Activated CD8-positive, alpha-beta memory T cell treated with anti-CD3 and anti-CD28 coated beads, Interleukin-2, amount 50 U/mL, for 48 hours (primary cell): ENCODE data around the gene SIDT2.

Experiments used
- DNase-seq: peaks from one replicate; pipeline ENCODE4 v3.0.0-alpha.2; 2020

SIDT2 gene

DNA sequence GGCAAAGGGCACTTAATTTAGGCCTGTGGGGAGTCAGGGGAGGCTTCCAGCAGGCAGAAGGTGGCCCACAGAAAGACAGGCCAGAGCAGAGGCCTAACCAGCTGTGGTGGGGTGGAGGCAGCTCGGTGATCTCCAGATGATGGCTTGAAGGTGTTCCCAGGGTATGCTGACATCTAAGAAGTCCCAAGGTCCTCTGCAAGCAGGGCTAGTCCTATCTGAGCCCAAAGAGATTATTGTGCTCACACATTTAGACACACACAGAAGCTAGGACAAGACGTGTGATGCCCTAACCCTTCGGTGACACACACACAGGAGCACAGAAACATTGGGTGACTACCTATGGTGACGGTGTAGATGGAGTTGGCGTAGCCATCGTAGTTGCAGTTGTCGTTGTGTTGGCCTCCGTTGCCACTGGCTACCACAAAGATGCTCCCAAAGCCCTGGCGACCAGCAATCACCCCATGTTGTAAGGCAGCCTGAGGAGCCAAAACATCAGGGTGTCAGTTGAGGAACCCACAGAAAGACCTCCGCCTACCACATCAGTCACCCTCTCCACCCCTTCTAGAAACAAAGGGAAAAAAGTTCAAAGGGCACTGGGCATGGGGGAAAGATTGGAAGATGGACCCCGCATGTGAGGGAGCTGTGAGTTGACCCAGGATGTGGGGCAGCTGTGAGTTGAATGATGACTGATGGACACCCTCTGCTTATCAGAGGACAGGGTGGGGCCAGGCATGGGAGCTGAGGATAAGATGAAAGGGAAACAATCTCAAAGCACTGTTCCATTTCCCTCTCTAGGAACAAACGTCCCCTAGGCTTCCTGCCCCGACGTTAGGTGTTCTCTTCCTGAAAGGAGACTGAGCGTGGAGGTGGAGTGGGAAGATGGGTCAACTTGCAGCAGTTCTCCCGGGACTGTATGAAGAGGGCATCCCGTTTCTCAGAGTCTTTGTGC lies 45.5 kb downstream of the SIDT2 start:
- peak; percentile 39 for DNase-seq

DNA sequence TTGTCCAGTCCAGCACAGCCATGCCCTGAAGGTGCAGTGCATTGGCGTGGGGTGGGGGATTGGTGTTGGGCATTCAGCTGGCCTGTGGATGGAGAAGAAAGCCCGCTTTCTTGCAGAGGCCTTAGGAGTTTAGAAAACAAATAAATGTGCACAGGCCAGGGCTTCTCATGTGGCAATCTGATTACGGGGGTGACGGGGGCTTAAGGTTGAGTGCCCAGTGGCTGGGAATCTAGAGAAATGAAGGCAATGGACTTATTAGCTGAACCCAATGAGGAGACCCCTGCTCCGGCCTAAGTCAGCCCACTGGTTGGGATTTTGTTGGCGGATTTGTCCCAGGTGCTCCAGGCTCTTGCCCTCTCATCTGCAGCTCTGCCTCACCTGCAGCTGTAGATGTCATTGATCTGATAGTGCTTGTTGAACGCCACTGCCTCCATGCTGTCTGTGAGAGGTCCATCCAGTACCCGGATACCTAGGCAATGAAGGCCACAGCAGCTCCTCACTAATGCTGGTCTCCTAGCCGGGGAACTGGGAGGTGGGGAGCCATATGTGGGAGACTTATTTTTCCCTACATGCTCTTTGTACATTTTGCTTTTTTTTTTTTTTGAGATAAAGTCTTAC lies 47.1 kb downstream of the SIDT2 start:
- DNase-seq: peak; percentile 44

DNA sequence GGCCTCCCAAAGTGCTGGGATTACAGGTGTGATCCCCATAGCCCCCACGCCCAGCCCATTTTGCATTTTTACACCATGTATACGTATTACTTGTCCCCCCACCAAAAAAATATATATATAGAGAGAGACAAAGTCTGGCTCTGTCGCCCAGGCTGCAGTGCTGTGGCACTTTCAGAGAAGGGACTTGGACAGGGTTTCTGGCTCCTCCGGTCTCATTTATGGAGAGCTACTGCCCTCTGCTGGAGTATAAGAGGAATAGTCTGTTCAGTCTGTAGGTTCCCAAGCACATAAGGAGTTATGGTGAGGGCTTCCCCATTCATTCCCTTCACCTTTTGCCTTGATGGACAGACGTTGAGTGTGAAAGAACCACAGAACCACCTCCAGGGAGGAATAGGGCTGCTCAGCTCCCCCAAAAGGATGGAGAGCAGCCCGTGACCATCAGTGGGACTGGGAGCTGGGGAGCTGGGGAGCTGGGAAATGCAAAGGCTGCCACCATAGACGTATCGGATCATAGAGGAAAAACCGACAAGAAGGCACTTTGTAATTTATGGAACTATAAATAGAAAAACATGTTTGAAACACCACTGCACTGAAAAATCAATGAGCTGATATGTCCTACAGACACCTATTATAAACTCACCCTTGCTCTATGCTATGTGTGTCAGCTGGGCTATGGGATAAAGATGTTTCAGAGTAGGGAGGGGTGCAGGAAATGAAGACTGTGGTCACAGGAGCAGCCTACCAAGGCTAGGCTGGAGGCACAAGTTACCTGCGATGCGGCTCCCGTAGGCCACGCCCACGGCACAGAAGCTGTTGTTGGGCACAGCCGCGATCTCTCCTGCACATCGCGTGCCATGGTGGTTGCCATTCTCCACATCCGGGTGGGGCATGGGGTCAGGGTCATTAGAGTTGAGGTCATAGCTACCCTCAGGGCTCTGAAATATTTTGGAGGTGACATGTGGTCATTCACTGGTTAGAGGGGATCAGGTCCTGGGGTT lies 48.1 kb downstream of the SIDT2 start:
- peak; percentile 59 for DNase-seq

DNA sequence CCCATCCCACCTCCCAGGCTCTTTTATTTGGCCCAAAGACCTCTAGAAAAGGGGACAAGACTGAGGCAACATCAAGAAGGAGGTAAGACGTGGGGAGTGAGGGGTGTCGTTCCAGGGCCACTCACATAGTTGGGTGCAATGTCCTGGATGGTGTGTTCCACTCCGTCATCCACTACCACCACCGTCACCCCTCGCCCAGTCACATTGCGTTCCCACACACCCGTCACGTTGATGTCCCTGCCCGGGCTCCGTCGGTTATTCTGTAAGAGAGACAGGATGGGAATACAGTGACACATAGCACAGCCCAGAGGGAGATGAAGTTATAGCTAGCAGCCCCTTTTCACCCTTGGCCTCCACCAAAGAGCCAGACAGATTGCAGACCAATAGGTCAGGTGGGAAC lies 49.5 kb downstream of the SIDT2 start:
- peak; percentile 47 for DNase-seq

DNA sequence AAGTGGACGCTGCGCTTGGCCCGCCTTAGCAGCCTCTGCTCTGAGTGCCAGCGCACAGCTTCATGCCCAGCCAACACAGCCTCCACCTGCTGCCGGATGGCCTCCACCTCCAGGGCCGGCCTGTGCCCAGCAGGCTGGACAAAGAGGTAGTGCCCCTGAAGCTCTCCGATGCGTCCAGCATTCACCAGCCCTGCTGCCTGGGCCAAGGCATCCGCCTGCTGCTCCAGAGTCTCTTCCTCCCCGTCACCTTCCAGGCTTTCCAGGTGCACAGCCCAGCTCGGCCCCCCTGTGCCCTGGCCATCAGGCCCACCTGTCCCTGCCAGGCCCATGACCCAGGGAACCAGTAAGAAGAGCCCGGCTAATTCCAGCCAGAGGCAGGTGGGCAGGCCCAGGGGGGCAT lies 50.9 kb downstream of the SIDT2 start:
- peak; percentile 54 for DNase-seq

DNA sequence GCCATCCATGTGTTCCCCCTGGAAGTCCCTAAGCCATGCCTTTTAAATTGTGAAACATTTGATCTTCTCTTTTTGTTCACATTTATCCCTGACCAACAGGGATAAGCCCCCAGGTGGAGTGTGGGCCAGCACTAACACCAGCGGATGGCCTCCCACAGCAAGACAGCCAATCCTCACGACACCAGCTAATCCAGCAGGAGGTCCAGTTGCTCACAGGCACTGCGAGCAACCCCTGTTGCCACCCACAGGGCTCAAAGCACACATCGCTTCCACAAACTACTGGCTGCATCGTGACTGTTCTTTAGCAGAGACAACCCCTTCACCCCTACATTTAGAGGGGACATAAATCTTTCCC lies 51.4 kb downstream of the SIDT2 start:
- peak; percentile 63 for DNase-seq

DNA sequence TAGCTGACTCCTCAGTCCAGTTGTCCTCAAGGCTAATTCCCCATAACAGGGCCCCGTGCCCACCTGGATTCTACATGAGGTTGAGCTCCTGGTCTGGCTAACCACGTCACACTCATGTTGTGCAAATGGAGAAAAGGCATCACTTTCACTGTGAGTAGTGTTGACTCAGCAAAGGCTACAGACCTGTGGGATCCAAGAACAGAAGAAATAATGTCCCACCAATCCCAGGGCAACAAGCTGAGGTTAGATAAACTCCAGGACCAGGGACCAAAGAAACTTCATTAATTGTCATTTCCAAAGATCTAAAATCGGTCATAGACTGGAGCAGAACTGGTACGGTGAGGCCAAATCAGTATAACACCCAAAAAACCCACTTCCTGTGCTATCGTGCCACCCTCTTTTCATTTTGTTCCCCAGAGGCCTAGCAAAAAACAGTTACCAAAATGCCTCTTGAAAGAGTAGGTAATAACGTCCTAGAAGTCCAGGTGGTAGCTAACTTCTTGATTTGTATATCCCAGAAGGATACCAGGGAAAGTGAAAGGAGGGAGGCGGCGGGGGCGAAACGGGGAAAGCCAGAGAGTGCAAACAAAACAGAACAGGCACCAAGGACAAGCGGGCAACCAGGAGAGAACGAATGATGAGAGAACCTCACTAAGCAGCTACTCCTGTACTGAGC lies 51.9 kb downstream of the SIDT2 start:
- DNase-seq: peak; percentile 72

DNA sequence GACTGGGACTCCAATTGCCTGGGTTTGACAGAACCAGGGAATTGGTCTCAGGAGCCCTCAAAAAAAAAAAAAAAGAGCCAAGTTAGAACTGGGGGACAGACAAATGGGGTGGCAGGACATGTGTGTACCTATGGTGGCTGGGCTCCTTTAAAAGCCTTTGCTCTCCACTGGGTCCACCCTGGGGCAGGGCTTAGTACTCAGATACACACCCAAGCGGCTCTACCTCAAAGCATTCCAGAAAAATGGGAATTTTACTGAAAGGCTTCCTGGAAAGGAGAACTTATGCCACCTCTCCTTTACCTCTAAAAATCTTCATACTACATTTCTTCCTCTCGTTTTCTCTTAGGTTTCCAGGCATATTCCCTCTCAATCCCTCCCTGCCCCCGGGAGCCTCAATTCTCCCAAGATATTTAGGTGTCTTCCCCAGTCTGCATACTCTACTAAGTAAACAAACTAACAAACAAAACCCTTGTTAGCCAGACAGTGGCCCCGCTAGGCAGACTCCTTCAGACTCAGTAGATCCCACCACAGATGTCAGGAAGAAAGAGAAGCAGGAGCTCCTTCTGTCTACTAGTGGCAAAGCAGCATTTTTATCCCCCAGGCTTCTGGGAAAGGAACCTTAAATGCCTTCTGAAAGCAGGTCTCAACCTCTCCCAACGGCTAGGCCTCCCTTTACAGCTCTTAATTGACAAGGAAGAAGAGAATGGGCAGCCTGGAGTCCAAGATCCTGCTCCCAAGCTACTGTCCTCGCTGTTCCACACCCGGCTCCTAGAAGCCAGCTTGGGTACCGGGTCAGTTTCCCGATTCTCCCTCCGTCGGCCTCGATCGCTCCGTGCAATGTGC lies 52.7 kb downstream of the SIDT2 start:
- no peak for DNase-seq

DNA sequence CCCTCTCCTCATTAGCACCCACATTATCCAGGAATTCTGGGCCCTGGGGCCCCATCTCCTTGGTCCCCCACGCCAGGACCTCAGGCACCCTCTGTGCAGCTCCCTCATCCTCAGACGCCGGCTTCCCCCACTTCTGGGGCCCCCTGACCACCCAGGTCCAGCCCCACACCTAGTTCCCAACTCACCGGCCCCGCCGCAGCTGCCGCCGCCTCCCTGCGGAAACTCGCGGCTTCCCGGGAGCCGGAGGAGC lies 53.2 kb downstream of the SIDT2 start, which contains the start of gene PCSK7:
TSS of gene PCSK7 (minus strand) at position 232 of the 250 bp plus-strand sequence. CDS start 2,229 bp downstream, outside the sequence.
- DNase-seq: no peak

DNA sequence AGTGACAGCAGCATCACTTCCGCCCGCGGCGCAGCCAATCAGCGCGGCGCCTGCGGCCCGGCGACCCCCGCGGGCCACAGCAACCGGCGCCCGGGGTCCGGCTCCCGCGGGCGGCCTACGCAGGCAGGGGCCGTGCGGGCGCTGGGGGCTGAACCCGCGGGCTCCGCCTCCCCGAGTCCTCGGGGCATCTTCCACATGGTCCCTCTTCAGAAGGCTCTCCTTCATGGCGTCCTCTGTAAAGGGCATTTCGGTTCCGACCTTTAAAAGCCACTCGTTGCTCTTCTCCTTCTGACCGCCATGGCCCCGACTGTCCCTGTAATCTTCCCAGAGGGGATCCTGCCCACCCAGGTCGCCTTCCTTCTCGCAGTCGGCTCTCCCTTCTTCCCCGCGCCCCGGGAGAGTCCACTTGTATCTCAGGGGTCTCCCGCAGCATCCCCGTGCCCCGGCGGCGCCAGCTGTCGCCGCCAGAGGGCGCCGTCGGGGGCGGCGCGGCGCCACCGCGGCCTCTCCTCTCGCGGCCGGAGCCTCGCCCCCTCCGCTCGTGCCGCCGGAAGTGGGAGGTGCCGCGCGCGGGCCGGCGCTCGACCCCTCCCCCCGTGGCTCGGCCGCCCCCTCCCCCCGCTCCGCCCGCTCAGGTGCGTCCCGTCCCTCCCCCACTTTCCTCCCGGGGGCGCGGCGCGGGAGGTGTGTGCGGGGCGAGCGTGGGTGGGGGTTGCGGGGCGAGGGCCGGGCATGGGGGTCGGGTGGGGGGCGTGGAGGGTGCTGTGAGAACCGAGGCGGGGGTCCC lies 53.7 kb downstream of the SIDT2 start, which contains the start of gene RNF214:
TSS of gene RNF214 (plus strand) at position 580 of the 787 bp plus-strand sequence. CDS start 1,602 bp downstream, outside the sequence.
- peak; percentile 89 for DNase-seq

DNA sequence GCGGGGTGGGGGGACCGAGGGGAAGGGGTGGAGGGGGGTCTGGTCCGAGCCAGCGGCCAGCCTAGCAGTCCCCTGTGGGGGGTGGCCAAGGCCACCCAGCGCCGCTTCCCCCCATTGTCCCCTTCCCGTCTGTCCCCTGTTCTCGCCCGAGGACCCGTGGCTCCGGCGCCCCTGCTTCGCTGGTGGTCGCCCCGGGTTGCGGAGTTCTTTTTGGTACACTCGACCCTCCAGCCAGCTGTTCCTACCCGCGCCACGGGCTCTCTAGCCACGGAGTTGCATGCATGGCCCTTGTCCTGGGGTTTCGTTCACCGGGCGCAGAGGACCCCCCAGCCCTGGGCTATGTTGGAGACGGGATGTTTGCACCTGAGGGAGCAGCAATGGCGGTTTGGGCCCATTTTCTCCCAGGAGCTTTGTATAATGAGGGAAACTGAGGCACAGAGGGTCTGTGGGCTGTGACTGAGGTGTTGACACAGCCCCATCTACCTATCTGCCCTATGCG lies 54.4 kb downstream of the SIDT2 start:
- DNase-seq: peak; percentile 68

DNA sequence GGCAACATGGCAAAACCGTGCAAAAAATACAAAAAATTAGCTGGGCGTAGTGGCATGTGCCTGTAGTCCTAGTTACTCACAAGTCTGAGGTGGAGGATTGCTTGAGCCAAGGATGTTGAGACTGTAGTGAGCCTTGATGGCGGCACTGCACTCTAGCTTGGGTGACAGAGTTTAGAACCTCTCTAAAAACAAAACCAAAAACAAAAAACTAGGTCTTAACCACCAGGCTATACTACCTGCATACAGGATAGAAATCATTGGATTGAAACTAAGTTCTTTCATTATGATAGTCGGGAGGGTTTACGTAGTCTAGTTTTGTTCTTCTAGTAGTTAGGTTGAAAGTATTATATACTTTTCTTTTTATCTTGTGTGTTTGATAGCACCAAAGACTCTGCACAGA lies 59.7 kb downstream of the SIDT2 start:
- DNase-seq: no peak

DNA sequence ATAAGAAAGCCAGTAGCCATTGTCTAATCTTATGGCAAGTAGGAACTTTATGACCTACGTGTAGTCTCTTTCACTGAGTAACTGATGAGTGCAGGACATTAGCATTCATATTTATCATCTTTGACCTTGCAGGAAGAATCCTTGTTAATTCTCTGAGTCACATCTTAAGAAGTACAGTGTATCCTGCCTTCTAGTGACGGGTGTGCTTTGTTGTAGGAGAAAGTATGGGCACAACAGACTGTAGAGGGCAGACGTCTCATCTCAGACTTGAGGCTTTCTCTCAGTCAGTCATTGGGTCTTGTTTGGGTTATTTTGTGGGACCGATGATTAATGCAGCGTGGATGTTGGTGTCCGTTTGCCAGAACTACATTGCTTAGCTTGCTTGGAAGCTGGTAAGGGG lies 60.8 kb downstream of the SIDT2 start:
- DNase-seq: no peak
